Nephron (organoid): Measurements from ENCODE around the gene PITX3.

ENCODE experiments used
- H3K27ac Mint-ChIP-seq, 3 experiments: 2 replicates each; pipeline ENCODE4 v1.8.0; 2020; ENCODE audit warnings: mixed read lengths in 3 of 3, mild to moderate bottlenecking in 2 of 3, moderate library complexity in 1 of 3
- H3K27me3 Mint-ChIP-seq: 2 replicates; pipeline ENCODE4 v1.8.0; 2021; ENCODE audit warnings: low read depth, mild to moderate bottlenecking, moderate library complexity, mixed read lengths
- H3K36me3 Mint-ChIP-seq: 2 replicates; pipeline ENCODE4 v1.8.0; 2020; ENCODE audit warnings: low read depth, mixed read lengths
- H3K4me1 Mint-ChIP-seq: 2 replicates; pipeline ENCODE4 v1.8.0; 2020; ENCODE audit warnings: mixed read lengths
- H3K4me3 Mint-ChIP-seq, 3 experiments: 2 replicates each; pipeline ENCODE4 v1.8.0; 2020; ENCODE audit warnings: mild to moderate bottlenecking in 3 of 3, mixed read lengths in 3 of 3, moderate library complexity in 2 of 3
- H3K9me3 Mint-ChIP-seq: 2 replicates; pipeline ENCODE4 v1.8.0; 2020; ENCODE audit warnings: mixed read lengths
- TF ChIP-seq, protein P1 (sequence below), 3 experiments: fragments of 200-600 bp; sonication (generic); IDR thresholded peaks; one replicate each; pipeline ENCODE4 v1.5.0; 2021; ENCODE audit warnings: antibody characterized with exemption in 3 of 3; ENCODE audit not compliant: unreplicated experiment in 3 of 3

Gene PITX3

GRCh38 chr10:102266670-102267069 is 25.4 kb upstream of the PITX3 start:
- H3K27me3 Mint-ChIP-seq = no peaks in the 10 kb centered on the region
- H3K27ac Mint-ChIP-seq = peak overlapping the region in 2 of 3 experiments; percentile 59 to 88

GRCh38 chr10:102264371-102264770 is 23.1 kb upstream of the PITX3 start:
- Mint-ChIP-seq H3K4me3 (no peak overlapping the region), H3K27me3 (no peaks in the 10 kb centered on the region), H3K4me1 (peaks cover 73% of the 10 kb centered on the region), H3K36me3 (peaks cover 58% of the 10 kb centered on the region), H3K27ac (peak overlapping the region in 1 of 3 experiments; percentile 1), H3K9me3 (no peaks in the 10 kb centered on the region)
- TF ChIP-seq, protein P1, sequence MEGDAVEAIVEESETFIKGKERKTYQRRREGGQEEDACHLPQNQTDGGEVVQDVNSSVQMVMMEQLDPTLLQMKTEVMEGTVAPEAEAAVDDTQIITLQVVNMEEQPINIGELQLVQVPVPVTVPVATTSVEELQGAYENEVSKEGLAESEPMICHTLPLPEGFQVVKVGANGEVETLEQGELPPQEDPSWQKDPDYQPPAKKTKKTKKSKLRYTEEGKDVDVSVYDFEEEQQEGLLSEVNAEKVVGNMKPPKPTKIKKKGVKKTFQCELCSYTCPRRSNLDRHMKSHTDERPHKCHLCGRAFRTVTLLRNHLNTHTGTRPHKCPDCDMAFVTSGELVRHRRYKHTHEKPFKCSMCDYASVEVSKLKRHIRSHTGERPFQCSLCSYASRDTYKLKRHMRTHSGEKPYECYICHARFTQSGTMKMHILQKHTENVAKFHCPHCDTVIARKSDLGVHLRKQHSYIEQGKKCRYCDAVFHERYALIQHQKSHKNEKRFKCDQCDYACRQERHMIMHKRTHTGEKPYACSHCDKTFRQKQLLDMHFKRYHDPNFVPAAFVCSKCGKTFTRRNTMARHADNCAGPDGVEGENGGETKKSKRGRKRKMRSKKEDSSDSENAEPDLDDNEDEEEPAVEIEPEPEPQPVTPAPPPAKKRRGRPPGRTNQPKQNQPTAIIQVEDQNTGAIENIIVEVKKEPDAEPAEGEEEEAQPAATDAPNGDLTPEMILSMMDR (IDR thresholded peaks at IDR 0.05; ENCODE audit: unreplicated experiment in 3 of 3) = no peak

More at GRCh38 chr10:102266670-102267069, 25.4 kb upstream of the PITX3 start:
- TF ChIP-seq, protein P1 (IDR thresholded peaks at IDR 0.05; ENCODE audit: unreplicated experiment in 3 of 3) = no peak
- Mint-ChIP-seq H3K4me1 (peaks cover 65% of the 10 kb centered on the region), H3K4me3 (no peak overlapping the region), H3K36me3 (peaks cover 43% of the 10 kb centered on the region), H3K9me3 (no peaks in the 10 kb centered on the region)

- H3K27me3 Mint-ChIP-seq = no peaks in the 10 kb centered on the region
- H3K36me3 Mint-ChIP-seq = peaks cover 54% of the 10 kb centered on the region
- TF ChIP-seq, protein P1 (IDR thresholded peaks at IDR 0.05; ENCODE audit: unreplicated experiment in 3 of 3) = no peak
- no peak overlapping the region for H3K4me3 Mint-ChIP-seq
- no peaks in the 10 kb centered on the region for H3K9me3 Mint-ChIP-seq
- peaks cover 58% of the 10 kb centered on the region for H3K4me1 Mint-ChIP-seq
- H3K27ac Mint-ChIP-seq = peak overlapping the region; percentile 63 to 68 (median 67)
Observed at GRCh38 chr10:102262744-102263370, 21.5 kb upstream of the PITX3 start.

GRCh38 chr10:102261842-102262241 is 20.5 kb upstream of the PITX3 start:
- TF ChIP-seq, protein P1 (IDR thresholded peaks at IDR 0.05; ENCODE audit: unreplicated experiment in 3 of 3) = no peak
- Mint-ChIP-seq H3K4me3 (no peak overlapping the region), H3K9me3 (no peaks in the 10 kb centered on the region)

DNA sequence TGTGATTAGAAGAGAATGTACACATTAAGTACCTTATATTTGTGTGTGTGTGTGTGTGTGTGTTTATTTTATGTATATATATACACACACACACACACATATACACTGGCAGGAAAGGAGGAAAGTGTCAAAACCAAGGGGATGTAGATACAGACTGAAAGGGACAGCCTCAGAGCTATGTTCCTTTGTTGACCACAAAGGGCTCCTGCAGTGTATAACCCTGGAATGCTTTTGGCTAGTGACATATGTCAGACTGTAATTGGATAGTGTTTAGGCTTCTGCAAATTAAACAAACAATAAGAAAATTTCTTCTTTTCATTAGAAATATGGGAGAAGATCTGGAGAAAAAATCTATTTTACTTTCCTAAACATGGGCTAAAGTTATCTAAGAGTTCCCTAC is 19.9 kb upstream of the PITX3 start:
- Mint-ChIP-seq H3K4me3 (no peak overlapping the region), H3K9me3 (no peaks in the 10 kb centered on the region), H3K27ac (peak overlapping the region in 1 of 3 experiments; percentile 69), H3K36me3 (peaks cover 56% of the 10 kb centered on the region), H3K4me1 (peaks cover 46% of the 10 kb centered on the region), H3K27me3 (no peaks in the 10 kb centered on the region)
- TF ChIP-seq, protein P1 (IDR thresholded peaks at IDR 0.05; ENCODE audit: unreplicated experiment in 3 of 3) = no peak

More at GRCh38 chr10:102261842-102262241, 20.5 kb upstream of the PITX3 start:
- no peaks in the 10 kb centered on the region for H3K27me3 Mint-ChIP-seq
- peaks cover 54% of the 10 kb centered on the region for H3K36me3 Mint-ChIP-seq
- H3K4me1 Mint-ChIP-seq = peaks cover 48% of the 10 kb centered on the region
- peak overlapping the region in 2 of 3 experiments; percentile 20 to 67 for H3K27ac Mint-ChIP-seq

DNA sequence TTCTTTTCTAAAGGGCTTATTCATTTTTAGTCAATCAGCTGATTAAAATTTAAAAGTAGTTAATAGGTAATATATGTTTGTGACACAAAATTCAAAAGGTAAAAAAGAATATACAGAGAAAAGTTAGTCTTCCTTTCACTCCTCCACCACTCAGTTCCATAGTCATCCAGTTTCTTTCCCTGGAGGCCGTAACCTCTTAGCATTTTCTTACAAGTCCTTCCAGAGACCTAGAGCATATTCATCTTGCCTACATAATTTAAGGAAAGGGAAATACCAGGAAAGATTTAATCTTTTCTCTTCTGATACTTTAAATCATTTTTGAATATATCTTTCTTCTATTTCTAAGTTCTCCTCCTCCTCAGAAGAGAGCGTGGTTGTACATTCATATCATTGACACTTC is 14.1 kb upstream of the PITX3 start:
- Mint-ChIP-seq H3K36me3 (peaks cover 22% of the 10 kb centered on the region), H3K27me3 (no peaks in the 10 kb centered on the region), H3K4me3 (no peak overlapping the region), H3K9me3 (no peaks in the 10 kb centered on the region), H3K27ac (no peak overlapping the region), H3K4me1 (no peaks in the 10 kb centered on the region)
- TF ChIP-seq, protein P1 (IDR thresholded peaks at IDR 0.05; ENCODE audit: unreplicated experiment in 3 of 3) = no peak
